ENCODE measurements around the gene DKKL1.

- TF ChIP-seq PHF8 (IDR thresholded peaks at IDR 0.05; ENCODE audit: borderline replicate concordance, low read depth) (no peak), CTCF (IDR thresholded peaks at IDR 0.05) (no peak), POLR2A (IDR thresholded peaks at IDR 0.05; ENCODE audit: low read length) (no peak), USF2 (IDR thresholded peaks at IDR 0.05) (no peak), CHD2 (IDR thresholded peaks at IDR 0.05; ENCODE audit: low read length, partially characterized antibody) (no peak), HOXB13 (CRISPR knock-in tag; IDR thresholded peaks at IDR 0.05; ENCODE audit: low read depth) (no peak), RFX5 (IDR thresholded peaks at IDR 0.05) (no peak), POLR2AphosphoS2 (conservative IDR thresholded peaks at IDR 0.05; ENCODE audit: low read length) (no peak)
These were observed 25.5 kb upstream of the DKKL1 start for GRCh38 chr19:49338023-49338677.

Measured in A549 (cell line).